ENCODE results near the gene SLC4A11.

DNA sequence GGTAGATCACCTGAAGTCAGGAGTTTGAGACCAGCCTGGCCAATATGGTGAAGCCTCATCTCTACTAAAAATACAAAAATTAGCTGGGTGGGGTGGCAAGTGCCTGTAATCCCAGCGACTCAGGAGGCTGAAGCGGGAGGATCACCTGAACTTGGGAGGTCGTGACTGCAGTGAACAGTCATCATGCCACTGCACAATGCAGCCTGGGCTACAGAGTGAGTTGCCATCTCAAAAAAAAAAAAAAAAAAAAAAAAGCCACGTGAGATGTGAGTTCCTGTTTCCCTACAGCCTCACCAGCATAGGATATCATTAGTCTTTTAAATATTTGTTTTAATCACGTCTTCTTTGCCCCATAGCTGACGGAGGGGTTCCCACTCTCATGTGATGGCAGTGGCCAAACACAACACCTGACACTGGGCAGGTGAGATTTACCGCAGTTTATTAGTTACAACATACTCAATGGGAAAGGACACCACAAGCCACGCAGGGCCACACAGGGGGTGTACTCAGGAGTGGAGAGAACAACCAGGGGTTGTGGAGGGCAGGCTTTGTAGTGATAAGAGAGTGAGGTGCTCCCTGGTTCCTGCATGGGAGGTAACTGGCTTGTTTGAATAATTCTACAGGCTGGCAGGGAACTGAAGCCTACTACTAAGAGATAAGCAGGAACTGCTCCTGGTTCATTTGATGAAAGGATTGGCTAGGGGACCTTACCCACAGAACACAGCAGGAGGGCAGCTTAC is 61.1 kb downstream of the SLC4A11 start:
- TF ChIP-seq, protein P1, sequence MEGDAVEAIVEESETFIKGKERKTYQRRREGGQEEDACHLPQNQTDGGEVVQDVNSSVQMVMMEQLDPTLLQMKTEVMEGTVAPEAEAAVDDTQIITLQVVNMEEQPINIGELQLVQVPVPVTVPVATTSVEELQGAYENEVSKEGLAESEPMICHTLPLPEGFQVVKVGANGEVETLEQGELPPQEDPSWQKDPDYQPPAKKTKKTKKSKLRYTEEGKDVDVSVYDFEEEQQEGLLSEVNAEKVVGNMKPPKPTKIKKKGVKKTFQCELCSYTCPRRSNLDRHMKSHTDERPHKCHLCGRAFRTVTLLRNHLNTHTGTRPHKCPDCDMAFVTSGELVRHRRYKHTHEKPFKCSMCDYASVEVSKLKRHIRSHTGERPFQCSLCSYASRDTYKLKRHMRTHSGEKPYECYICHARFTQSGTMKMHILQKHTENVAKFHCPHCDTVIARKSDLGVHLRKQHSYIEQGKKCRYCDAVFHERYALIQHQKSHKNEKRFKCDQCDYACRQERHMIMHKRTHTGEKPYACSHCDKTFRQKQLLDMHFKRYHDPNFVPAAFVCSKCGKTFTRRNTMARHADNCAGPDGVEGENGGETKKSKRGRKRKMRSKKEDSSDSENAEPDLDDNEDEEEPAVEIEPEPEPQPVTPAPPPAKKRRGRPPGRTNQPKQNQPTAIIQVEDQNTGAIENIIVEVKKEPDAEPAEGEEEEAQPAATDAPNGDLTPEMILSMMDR (IDR thresholded peaks at IDR 0.05; ENCODE audit: insufficient read depth, low read length, poor library complexity, severe bottlenecking), result no peak
- TF ChIP-seq EZH2phosphoT487 (conservative IDR thresholded peaks at IDR 0.05; ENCODE audit: low read length), result no peak
